Bone marrow (tissue), 2 donors: ENCODE data around the gene VWA8.
"Not testable (repeated sequence)": the region's sequence is repeated elsewhere in the genome, so short reads cannot be mapped to it uniquely, and the experiment has no call there.

Source experiments
- DNase-seq, 2 donors: peaks; one replicate each; lab custom pipeline; 2025; lab: John Stamatoyannopoulos, UW

VWA8 gene

DNA sequence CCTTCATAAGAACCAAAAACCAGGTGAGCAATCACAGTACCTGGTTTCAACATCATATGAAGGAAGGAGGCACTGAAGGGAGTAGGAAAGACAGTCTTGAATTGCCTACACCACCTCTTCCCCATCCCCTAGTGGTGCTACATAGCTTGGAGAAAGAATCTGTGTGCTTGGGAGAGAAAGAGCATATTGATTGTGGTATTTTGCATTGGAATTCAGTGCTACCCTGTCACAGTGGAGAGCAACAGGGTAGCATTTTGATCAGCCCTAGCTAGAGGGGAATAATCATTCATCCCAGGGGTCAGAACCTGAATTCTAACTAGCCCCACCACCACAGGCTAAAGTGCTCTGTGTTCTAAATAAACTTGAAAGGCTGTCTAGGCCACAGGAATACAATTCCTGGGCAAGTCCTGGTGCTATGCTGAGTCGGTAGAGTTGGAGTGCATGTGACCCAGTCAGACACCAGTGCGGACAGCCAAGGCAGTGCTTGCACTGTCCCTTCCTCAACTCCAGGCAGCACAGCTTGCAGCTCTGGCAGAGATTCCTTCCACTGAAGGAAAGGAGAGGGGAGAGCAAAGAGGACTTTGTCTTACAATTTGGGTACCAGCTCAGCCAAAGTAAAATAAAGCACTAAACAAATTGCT is 158.7 kb downstream of the VWA8 start:
- no peak for DNase-seq

DNA sequence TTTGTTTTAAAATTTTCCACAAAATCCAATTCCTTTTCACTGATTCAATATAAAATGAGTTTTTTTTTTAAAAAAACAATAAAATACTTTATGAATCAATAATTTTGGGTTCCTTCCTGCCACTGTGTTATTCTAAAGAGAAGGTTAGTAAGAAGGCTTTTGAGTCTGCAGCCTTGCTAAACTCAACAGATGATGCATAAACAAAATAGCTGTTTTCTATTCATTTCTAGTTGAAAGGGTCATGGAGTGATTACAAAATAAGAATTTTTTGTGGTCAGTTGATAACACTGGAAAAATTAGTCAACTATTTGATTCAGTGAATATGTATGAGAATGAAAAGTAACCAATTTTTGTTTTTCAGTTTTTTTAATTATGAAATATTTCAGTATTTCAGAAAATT is 169.9 kb downstream of the VWA8 start:
- DNase-seq = no peak

DNA sequence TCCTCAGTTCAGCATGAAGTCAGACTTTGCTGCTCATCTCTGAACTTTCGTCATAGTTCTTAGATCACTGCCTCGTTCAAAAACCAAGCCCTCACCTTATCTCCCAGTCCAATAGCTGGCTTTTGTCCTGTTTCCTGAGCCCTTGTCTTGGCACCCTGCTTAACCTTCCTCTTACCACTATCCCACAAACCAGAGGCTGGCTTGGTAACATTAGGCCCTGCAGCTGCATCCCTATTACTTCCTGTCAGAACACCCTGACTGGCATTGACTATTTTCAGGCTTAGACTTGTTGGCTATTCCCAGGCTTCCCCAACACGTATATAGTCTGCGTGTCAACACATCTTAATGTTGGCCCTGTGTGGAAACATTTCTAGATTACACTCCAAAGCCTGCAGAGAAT is 172.4 kb downstream of the VWA8 start:
- DNase-seq = peak in 1 of 2 donors; percentile 88

DNA sequence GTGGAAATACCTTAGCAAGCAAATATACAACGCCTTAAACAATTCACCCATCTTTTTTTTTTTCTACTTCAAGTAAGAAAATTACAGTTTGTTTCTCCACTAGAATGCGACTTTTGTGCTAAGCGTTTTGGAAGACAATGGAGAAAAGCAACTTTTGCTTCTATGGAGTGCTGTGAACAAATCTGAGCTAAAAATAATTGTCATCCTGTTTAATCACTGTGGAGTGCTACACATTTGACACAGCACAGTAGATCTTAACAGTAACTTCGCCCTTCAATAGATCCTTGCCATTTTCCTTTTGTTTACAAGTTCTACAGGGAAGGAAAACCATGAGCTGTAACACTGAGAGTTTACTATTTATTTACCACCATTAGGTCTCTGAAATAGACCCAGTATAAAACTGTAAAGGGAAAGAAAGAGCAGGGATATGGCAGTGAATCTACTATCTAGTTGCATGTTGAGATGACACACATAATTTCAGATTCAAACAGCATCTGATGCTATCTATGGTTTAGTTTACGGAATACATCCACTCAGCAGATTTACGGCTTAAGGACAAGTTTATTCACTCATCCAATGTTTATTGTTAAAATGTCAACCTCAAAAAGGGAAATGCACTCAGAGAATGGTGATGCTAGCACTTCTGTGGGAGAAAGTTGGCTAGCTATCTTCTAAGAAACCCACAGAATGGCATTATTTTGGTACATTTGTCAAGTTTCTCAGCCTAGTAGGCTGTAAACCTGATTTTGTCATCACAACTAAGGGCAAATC is 175.3 kb downstream of the VWA8 start:
- DNase-seq = no peak

DNA sequence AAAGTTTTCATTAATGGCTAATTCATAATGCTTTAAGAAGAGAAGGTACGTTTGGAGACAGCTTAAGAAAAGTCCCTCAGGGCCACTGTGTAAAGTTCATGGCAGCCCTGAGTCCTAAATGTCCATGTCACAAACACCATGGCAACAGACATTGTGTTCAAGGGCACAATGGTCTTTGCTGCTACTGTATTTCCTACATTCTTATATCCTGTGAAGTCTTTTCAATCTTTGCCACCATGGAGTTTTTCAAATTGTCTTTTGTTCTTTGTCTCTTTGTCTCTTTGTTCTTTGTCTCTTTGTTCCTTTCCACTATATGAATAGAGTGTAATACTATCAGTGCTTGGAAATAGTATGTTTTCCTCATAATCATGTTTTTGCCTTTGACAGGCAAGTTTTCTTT is 178.8 kb downstream of the VWA8 start:
- no peak for DNase-seq

DNA sequence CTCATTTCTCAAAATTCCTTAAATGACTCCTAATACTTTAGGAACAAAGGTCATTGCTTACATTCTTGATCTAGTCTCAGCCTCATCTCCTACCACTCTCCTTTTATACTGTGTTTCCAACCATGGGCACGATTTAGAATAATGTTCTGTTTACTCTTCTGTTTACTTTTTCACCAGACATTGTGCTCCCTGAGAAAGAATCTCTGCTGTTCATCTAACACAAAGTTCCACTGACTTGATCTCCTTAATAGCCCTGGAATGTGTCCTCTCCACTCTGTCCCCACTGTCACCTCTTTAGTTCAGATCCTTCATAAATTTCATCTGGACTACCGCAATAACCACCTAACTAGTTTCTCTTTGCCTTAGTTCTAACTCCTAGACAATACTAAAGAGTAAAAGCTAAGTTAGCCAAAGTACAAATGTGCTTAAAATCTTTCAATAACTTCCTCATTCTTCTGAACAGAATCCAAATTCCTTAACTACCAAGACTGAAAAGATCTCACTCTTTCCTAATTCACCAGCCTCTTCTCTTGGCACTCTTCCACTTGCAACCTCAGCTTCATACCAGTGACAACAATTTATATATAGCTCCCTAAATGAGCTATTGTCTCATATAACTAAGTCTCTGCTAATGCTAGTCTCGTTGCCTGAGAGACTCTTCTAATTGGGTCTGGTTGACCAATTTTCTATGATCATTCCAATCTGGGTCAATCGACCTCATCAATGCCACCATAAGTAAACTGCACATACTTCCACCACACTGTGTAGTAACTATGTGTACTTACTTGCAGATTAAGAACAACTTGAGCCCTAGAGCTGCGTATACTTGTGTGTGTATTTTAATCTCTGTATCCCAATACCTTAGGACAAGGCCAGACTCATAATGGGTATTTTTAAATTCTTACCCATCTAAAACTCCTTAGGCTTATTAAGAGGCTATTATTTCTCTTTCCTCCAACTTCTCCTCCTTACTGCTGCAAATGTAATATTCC is 179.9 kb downstream of the VWA8 start:
- DNase-seq = peak in 1 of 2 donors; percentile 64

DNA sequence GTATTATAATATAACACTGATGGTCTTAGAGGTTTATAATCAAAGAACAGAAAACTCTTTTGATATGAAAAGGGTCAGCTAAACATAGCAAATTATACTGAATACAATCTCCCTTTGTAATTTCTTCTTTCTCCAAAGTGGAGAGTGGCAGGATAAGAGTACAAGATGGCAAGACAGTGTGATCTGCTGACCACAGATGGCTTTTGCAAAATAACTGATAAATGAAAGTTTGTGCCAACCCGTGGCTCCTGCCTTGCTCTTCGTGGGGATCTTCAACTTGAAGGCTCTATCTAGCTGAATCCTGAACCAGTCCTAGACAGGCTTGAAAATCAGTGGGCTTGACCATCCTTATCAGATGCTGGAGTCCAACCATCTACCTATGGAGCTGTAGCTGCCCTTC is 185.7 kb downstream of the VWA8 start:
- DNase-seq = no peak

DNA sequence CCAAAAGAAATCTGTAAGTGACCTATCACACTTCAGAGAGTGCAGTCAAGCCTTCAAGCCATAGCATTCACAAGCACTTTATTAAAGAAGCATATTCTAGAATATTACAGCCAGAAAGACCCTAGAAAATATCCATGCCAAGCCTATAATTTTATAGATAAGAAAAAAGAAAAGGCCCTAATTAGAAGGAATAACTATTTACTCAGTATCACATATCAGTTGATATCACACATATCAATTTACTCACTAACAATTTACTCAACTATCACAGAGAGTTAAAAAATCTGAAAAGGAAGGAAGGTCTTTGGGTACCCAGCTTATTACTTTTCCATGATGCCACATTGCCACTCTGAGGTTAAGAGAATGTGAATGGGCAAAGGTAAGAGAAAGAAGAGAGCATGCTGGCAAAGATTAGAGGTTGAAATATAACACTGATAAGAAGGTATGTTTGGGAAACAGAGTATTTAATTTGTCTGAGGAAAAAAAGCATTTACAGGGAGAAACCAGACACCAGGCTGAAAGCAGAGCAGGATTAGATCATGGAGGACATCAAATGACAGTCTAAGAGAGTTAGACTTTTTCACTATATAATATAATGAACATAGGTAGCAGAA is 186.2 kb downstream of the VWA8 start:
- DNase-seq = no peak

DNA sequence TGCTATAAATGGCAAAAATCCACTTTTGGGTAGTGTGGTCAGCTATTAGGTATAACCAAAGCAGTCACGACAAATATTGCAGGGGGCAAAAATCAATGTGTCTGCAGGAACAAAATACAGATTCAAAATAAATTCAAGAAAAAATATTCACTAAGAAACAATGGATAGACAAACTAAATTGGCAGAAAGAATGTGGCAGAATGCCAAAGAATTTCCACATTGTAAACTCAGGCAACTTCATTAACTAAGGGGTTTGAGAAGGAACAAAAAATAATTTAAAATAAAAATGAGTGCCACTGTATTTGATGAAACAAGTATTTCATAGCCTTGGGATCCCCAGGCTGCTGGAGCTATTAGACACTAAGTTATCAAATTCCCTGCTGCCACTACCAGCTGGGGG is 193.1 kb downstream of the VWA8 start:
- no peak for DNase-seq

DNA sequence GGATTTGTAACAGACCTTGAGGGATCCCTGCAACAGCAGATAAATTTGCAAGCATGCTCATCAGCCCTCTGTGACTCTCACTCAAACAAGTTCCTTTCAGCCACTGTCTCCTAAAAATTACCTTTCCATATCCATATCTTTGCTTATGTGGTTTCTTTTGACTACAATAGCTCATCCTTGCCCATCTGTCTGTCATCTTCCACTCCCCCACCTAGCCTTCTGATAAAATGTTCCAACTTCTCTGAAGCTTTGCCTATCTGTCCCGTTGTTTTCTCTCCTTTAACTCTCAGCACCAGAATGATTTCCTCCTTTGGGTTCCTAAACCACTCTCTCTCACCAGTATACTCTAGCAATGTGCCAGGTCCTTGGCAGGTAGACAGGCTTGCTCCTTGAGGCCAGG is 194.5 kb downstream of the VWA8 start:
- no peak for DNase-seq

DNA sequence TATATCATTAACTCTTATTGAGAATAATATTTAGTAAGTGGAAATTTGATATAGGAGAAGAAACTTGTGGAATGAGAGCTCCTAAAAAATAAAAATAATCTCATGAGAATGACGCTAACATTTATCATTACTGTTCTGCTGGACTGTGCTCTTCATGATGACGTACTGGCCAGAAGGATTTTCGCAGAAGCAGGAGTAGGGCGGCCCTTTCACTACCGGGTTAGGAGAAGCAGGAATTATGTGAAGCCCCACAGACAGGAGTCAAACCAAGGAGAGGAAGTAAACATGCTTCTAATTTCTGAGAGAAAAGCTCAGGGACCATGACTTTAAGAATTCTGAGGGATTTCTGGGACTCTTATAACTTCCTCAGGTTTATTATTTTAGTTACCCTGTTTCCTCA is 195.1 kb downstream of the VWA8 start:
- DNase-seq = no peak

DNA sequence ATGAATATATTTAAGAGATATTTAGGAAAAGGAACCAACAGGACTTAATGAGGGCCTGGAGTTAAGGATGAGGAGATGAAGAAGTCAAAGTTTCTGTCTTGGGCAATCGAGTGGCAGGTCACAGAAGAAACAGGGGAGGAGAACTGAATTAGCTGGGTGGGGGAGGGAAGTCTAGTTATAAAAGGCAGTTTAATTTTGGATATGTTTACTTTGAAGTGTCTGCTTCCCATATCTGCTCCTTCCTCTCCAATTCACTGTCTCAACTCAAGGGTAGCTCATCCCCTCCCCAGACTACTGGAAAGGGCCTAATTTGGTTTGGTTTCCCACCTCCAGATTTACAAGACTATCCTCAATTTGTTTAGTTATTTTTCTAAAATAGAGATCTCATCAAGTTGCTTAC is 195.9 kb downstream of the VWA8 start:
- DNase-seq = no peak

DNA sequence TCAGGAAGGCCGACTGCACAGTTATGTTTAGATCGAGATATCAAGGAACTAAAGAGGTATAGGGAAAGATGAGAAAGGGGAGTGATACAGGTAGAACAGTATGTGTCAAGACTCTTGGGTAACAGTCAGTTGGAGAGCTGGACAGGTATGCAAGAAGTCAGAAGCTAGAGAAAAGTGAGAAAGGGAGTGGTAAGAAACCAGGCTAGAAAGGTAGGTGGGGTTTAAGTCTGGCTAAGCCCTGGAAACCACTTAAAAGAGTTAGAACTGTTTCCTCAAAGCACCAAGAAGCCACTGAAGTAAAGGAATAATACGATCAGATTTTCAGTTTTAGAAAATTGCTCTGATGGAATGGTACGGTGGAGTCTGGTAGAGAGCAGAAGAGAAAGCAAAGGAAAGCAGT is 196.4 kb downstream of the VWA8 start:
- DNase-seq = no peak

DNA sequence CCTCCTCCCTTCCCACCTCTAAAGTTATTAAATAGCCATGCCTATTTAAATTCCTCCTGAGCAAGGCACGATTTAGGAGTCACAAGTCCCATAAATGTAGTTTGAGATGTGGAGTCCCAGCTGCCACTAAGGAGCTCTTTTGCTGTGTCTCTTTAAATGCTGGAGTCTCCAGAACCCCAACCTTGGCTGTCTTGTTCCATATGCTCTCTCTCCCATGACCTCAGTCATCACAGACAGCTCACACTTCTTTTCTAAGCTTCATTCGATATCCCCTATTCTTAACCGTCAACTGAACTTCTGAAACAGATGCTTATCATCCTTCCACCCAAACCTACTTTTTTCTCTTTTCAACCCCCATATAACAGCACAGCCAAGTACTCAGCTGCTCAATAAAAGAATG is 197.1 kb downstream of the VWA8 start:
- no peak for DNase-seq

DNA sequence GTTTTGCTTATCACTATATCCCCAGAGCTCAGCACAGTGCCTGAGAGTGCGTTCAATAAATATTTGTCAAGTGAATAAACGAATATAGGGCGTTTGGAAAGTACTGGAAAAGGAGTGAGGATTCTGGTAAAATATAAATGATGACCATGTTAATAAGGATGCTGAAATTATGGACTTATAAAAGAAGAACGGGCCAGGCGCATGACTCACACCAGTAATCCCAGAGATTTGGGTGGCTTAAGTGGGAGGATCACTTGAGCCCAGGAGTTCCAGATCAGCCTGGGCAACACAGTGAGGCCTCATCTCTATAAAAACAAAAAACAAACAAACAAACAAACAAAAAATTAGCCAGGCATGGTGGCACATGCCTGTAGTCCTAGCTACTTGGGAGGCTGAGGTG is 198.1 kb downstream of the VWA8 start:
- no peak for DNase-seq

DNA sequence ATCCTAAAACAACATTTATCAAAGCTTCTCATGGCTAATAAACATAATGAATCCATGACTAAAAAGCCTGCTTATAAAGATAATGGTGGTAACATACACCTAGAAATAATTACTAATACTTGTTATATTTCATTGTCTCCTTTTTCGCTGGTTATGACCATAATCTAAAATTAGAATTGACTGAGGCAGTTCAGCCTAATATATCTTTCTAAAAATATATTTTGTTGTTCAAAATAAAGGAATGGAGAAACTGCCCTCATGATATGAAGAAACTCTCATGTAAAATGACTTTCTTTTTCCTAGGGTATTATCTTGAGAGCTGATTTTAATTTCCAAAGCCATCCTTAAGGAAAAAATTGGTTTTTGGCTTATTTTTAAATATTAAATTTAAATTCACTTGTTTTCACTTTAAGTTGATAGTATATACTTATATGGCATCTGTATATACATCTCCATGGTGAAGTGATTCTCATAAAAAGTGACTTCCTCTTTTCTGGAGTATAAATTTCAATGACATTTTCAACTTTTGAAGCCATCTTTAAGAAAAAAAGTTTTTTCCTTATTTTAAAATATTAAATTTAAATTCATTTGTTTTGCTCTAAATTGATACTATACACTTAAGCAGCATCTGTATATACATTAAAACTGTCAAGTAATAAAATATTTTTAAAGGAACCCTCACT is 204.6 kb downstream of the VWA8 start:
- DNase-seq = no peak

DNA sequence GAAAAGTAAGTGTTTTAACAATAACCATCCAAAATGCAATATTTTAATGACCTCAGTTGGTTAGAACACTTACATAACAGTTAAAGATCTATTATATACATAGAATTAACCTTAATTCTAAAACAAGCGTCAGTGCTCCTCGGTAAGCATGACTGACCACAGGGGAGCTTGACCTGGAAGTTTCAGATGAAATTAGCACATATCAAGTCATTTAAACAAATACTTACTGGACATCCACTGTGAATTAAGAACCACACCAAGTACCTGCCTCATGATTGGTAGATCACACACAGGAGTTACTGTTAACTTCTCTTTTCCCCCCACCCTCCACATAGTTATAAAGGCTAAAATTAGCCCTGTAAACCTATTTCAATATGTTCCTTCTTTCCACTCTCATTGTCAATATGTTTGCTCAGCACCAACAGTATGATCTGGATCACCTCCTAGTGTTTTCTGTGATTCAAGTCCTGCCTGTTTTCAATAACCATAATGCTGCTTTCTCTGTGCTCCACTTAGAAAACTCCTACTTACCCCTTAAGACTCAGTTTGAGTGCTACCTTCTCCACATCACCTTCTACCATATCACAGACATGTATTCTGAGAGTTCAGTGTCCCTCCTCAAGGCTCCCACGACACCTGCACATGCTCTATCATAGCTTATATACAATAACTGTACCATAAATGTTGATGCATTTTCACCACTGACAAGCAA is 209.0 kb downstream of the VWA8 start:
- DNase-seq = no peak

DNA sequence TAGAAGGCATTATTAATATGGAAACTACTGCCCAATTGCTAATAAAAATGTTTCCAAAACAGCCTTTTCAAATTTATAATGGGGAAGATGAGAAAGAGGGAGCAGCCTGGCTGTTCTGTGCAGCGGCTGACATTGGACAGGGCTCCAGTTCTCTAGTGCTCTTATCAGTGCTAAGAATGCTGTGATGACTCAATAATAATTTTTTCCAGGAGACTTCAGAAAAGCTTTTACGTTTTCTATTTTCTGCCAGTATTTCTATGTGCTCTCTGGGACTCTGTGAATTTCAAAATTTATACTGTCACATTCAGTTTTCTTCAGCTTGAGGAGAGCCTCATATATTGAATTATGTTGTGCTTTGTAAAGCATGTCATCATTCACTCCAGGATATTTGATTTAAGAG is 209.6 kb downstream of the VWA8 start:
- no peak for DNase-seq

DNA sequence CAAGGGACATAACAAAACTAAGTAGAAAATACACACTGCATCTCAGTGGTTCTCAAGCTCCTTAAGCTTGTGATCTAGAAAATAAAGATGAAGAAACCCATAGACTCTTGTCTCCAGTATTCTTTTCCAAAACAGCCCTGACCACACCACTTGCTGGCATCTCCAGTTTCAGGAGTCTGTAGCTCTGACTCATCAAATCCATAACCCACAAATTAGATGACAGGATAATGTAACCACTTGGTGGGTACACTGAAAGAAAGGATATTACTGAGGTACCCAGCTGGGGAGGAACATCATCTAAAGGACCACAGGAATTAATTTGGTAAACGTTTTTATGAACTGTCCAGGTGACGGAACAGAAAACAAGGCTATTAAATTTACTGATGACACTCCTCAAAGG is 214.7 kb downstream of the VWA8 start:
- DNase-seq = no peak

DNA sequence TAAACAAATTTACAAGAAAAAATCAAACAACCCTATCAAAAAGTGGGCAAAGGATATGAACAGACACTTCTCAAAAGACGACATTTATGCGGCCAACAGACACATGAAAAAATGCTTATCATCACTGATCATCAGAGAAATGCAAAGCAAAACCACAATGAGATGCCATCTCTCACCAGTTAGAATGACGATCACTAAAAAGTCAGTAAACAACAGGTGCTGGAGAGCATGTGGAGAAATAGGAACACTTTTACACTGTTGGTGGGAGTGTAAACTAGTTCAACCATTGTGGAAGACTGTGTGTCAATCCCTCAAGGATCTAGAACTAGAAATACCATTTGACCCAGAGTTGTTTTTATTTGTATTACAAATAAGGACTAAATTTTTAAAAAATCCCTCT is 215.4 kb downstream of the VWA8 start:
- not testable (repeated sequence) for DNase-seq

DNA sequence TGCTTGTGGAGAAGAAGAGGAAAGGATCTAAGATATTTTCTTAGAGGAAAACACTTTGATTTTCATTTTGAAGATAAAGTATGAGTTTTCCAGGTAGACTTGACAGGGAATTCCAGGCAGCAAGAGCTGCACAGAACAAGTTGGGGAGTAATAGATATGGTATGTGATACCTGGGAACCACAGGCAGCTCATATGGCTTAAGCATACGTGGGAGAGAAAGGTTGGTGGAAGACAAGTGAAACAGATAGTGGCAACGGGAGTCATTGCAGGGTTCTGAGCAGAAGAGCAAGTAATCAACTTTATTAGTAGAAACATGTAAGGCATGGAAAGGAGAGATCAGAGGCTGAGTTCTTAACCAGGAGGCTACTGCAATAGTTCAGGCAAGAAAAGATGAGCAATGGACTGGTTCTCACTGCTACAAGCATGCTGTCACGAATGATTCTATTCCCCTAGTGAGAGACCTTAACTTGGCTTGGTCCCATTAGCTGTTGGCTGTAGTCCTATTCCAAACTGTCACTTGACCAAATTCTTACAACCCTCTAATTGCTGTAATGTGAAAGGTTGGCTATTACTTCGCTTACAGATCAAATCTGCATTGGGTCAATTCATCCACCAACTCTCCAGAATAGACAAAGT is 217.9 kb downstream of the VWA8 start:
- DNase-seq = no peak
